Fibroblast of lung (primary cell): ENCODE data around the gene CSRNP3. TPM values are rescaled to one million over a fixed set of nuclear protein-coding genes. Genes with fewer than 3 reads are reported as not detected.

ENCODE experiments used
- DNase-seq, 2 donors: peaks; one replicate each; pipeline versions ENCODE4 v3.0.0 to v3.0.0-alpha.2; 2010; ENCODE audit warnings: low read depth in 2 of 2
- H2AFZ ChIP-seq: 2 replicates; pipeline ENCODE4 v1.5.1; 2012; ENCODE audit warnings: low read length, control low read depth, inconsistent platforms
- H3K27ac ChIP-seq: 2 replicates; pipeline ENCODE4 v1.5.1; 2011; ENCODE audit warnings: low read length, control low read depth; ENCODE audit not compliant: insufficient read depth
- H3K27me3 ChIP-seq: 2 replicates; pipeline ENCODE4 v1.5.1; 2011; ENCODE audit warnings: mild to moderate bottlenecking, low read length; ENCODE audit not compliant: control insufficient read depth, insufficient read depth
- H3K36me3 ChIP-seq: 2 replicates; pipeline ENCODE4 v1.5.1; 2011; ENCODE audit warnings: low read length; ENCODE audit not compliant: control insufficient read depth, insufficient read depth
- H3K4me1 ChIP-seq: 2 replicates; pipeline ENCODE4 v1.5.1; 2011; ENCODE audit warnings: low read length; ENCODE audit not compliant: control insufficient read depth, insufficient read depth; ENCODE audit errors: extremely low read depth
- H3K4me2 ChIP-seq: 2 replicates; pipeline ENCODE4 v1.5.1; 2011; ENCODE audit warnings: low read length, control low read depth; ENCODE audit not compliant: insufficient read depth; ENCODE audit errors: extremely low read depth
- H3K4me3 ChIP-seq, 4 experiments: fragments of 200-600 bp in 1 of 4; sonication (generic) in 1 of 4; replicated peaks in 1 of 4; 2 replicates each; pipeline ENCODE4 v1.5.1; 2011 to 2016; ENCODE audit warnings: low read length in 4 of 4, low read depth in 3 of 4, mild to moderate bottlenecking in 3 of 4, control low read depth in 2 of 4, inconsistent platforms in 1 of 4, mixed read lengths in 1 of 4; ENCODE audit not compliant: insufficient read depth in 1 of 4; ENCODE audit errors: control extremely low read depth in 1 of 4
- H3K79me2 ChIP-seq: 2 replicates; pipeline ENCODE4 v1.5.1; 2012; ENCODE audit warnings: mild to moderate bottlenecking, low read length, inconsistent platforms; ENCODE audit not compliant: control insufficient read depth, insufficient read depth
- H3K9ac ChIP-seq: 2 replicates; pipeline ENCODE4 v1.5.1; 2011; ENCODE audit warnings: mild to moderate bottlenecking, low read length, control low read depth; ENCODE audit not compliant: insufficient read depth
- H3K9me3 ChIP-seq: 2 replicates; pipeline ENCODE4 v1.5.1; 2012; ENCODE audit warnings: low read depth, low read length; ENCODE audit not compliant: control insufficient read depth, insufficient read depth
- H4K20me1 ChIP-seq: 2 replicates; pipeline ENCODE4 v1.5.1; 2011; ENCODE audit warnings: low read length; ENCODE audit not compliant: control insufficient read depth, insufficient read depth; ENCODE audit errors: extremely low read depth
- EZH2 ChIP-seq: IDR thresholded peaks from 2 replicates; pipeline ENCODE4 v1.5.1; 2012; ENCODE audit warnings: low read length, control low read depth, mild to moderate bottlenecking; ENCODE audit errors: missing control alignments
- polyA plus RNA-seq, 2 donors: library from polyadenylated mRNA; depleted of rRNA in 1 of 2; stranded (reverse) in 1 of 2; unstranded in 1 of 2; fragments of >200 nt; gene quantifications; 2 replicates each; pipeline ENCODE4 v1.2.1, GENCODE V29; 2011 to 2012; ENCODE audit warnings: missing spikeins in 1 of 2
- total RNA-seq: library from RNA; depleted of rRNA; stranded (reverse); fragments of >200 nt; gene quantifications from 2 replicates; pipeline ENCODE4 v1.2.1, GENCODE V29; 2014
- TF ChIP-seq, protein P1 (sequence below), 2 donors: IDR thresholded peaks in 1 of 2; conservative IDR thresholded peaks in 1 of 2; 1 replicate in 1 of 2; 2 replicates in 1 of 2; pipeline ENCODE4 v1.5.1; 2011 to 2012; ENCODE audit warnings: low read length in 2 of 2, control low read depth in 1 of 2, inconsistent platforms in 1 of 2, low read depth in 1 of 2, mild to moderate bottlenecking in 1 of 2

Gene CSRNP3
- total and polyA plus RNA-seq, 2 donors (not counting 1 experiment from before 2014, with no cell fraction given) = 0.66 to 1.1 TPM

DNA sequence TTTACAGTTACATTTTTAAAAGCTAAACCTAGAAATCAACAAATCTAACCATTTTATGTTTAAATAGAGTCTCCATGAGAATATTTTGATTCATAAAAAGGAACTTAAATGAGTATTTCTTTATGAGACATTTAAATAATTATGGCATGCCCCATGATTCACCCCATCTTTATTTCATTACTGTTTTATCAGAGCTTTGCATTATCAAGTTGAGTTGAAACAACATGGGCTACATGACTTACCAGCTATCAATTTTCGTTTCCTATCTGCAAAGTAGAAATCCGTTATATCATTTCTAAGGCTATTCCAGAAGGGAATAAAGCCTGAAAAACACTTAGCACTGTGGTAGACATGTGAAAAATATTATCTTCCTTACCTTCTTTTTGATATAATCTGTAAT lies 163.1 kb downstream of the CSRNP3 start:
- TF ChIP-seq EZH2 = no peak
- TF ChIP-seq, protein P1, sequence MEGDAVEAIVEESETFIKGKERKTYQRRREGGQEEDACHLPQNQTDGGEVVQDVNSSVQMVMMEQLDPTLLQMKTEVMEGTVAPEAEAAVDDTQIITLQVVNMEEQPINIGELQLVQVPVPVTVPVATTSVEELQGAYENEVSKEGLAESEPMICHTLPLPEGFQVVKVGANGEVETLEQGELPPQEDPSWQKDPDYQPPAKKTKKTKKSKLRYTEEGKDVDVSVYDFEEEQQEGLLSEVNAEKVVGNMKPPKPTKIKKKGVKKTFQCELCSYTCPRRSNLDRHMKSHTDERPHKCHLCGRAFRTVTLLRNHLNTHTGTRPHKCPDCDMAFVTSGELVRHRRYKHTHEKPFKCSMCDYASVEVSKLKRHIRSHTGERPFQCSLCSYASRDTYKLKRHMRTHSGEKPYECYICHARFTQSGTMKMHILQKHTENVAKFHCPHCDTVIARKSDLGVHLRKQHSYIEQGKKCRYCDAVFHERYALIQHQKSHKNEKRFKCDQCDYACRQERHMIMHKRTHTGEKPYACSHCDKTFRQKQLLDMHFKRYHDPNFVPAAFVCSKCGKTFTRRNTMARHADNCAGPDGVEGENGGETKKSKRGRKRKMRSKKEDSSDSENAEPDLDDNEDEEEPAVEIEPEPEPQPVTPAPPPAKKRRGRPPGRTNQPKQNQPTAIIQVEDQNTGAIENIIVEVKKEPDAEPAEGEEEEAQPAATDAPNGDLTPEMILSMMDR (conservative IDR thresholded peaks at IDR 0.05 in 1 of 2, IDR thresholded peaks at IDR 0.05 in 1 of 2; ENCODE audit: low read depth in 1 of 2, low read length in 2 of 2) = no peak
- H3K9ac ChIP-seq = no peak overlapping the region
- H3K27ac ChIP-seq = no peak overlapping the region
- H3K27me3 ChIP-seq = no peaks in the 10 kb centered on the region
- DNase-seq = no peak
- H3K4me2 ChIP-seq = no peak overlapping the region
- H3K36me3 ChIP-seq = no peaks in the 10 kb centered on the region
- H3K4me1 ChIP-seq = peaks cover 2% of the 10 kb centered on the region
- no peaks in the 10 kb centered on the region for H3K9me3 ChIP-seq
- H2AFZ ChIP-seq = no peak overlapping the region
- H3K4me3 ChIP-seq = no peak overlapping the region
- H4K20me1 ChIP-seq = no peaks in the 10 kb centered on the region
- no peaks in the 10 kb centered on the region for H3K79me2 ChIP-seq

DNA sequence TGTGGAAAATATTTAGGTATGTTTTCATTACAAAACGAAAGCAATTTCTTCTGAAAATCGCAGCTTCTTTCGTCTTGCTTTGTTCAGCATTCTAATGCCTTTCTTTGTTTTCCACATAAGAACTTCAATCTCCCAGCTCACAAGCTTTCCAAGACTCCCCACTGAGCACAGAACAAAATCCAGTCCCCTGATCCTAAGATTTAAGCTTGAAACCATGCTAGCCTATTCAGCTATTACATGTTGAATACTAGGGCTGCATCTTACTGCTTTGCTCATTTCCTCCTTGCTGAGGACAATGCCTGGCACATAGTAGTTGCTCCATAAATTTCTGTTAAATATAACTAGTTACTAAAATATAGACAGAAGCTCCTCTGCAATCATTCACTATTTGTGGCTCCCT lies 163.9 kb downstream of the CSRNP3 start:
- H3K9ac ChIP-seq = no peak overlapping the region
- H3K27me3 ChIP-seq = no peaks in the 10 kb centered on the region
- H3K79me2 ChIP-seq = no peaks in the 10 kb centered on the region
- H3K27ac ChIP-seq = no peak overlapping the region
- no peak overlapping the region for H2AFZ ChIP-seq
- H4K20me1 ChIP-seq = no peaks in the 10 kb centered on the region
- no peaks in the 10 kb centered on the region for H3K4me1 ChIP-seq
- H3K4me2 ChIP-seq = no peak overlapping the region
- TF ChIP-seq EZH2 = no peak
- TF ChIP-seq, protein P1 (conservative IDR thresholded peaks at IDR 0.05 in 1 of 2, IDR thresholded peaks at IDR 0.05 in 1 of 2; ENCODE audit: low read depth in 1 of 2, low read length in 2 of 2) = no peak
- no peaks in the 10 kb centered on the region for H3K9me3 ChIP-seq
- no peaks in the 10 kb centered on the region for H3K36me3 ChIP-seq
- DNase-seq = no peak
- H3K4me3 ChIP-seq = no peak overlapping the region

DNA sequence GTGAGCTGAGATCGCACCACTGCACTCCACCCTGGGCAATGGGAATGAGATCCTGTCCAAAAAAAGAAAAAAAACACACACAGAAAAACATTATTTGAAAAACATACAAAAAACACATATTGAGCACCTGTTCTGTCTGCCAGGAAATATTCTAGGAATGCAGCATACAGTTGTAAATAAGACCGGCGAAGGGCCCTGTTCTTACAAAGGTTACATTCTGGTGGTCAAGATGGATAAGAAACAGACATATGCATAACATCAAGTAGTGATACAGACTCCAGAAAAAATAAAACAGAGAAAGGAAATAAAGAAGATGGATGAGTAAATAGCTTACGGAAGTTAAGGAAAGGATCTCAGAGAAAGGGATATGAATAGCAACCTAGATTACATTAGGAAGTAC lies 164.8 kb downstream of the CSRNP3 start:
- H3K79me2 ChIP-seq = no peaks in the 10 kb centered on the region
- no peak overlapping the region for H3K27ac ChIP-seq
- no peak overlapping the region for H2AFZ ChIP-seq
- no peak overlapping the region for H3K9ac ChIP-seq
- no peaks in the 10 kb centered on the region for H3K36me3 ChIP-seq
- no peaks in the 10 kb centered on the region for H3K4me1 ChIP-seq
- H3K4me2 ChIP-seq = no peak overlapping the region
- no peak for TF ChIP-seq EZH2
- TF ChIP-seq, protein P1 (conservative IDR thresholded peaks at IDR 0.05 in 1 of 2, IDR thresholded peaks at IDR 0.05 in 1 of 2; ENCODE audit: low read depth in 1 of 2, low read length in 2 of 2) = no peak
- no peaks in the 10 kb centered on the region for H3K9me3 ChIP-seq
- no peaks in the 10 kb centered on the region for H3K27me3 ChIP-seq
- H4K20me1 ChIP-seq = no peaks in the 10 kb centered on the region
- no peak overlapping the region for H3K4me3 ChIP-seq
- DNase-seq = peak in 1 of 2 donors; percentile 46
